Stimulated activated CD4-positive, alpha-beta T cell treated with anti-CD3 and anti-CD28 coated beads, Interleukin-4, amount 100 ng/mL, for 24 hours (primary cell): ENCODE results near the gene INPP5A.
"Not testable (repeated sequence)": the region's sequence is repeated elsewhere in the genome, so short reads cannot be mapped to it uniquely, and the experiment has no call there.

Source experiments
- DNase-seq: peaks from one replicate; pipeline ENCODE4 v3.0.0-alpha.2; 2020

INPP5A gene

DNA sequence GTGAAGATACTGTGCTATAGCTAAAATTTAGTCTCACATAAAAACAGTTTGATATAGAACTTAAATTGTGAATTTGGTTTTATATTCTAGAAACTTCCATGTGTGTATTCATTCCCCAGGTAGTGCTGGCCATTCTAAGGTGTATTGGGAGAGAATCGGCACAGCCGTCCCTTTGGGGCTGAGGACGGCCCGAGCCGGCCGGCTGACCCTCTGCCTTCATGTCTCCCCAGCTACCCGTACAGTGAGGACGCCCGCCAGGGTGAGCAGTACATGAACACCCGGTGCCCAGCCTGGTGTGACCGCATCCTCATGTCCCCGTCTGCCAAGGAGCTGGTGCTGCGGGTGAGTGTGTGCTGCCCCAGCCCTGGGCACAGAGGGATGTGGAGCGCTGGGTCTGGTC, 239.9 kb downstream of the INPP5A start:
- no peak for DNase-seq

DNA sequence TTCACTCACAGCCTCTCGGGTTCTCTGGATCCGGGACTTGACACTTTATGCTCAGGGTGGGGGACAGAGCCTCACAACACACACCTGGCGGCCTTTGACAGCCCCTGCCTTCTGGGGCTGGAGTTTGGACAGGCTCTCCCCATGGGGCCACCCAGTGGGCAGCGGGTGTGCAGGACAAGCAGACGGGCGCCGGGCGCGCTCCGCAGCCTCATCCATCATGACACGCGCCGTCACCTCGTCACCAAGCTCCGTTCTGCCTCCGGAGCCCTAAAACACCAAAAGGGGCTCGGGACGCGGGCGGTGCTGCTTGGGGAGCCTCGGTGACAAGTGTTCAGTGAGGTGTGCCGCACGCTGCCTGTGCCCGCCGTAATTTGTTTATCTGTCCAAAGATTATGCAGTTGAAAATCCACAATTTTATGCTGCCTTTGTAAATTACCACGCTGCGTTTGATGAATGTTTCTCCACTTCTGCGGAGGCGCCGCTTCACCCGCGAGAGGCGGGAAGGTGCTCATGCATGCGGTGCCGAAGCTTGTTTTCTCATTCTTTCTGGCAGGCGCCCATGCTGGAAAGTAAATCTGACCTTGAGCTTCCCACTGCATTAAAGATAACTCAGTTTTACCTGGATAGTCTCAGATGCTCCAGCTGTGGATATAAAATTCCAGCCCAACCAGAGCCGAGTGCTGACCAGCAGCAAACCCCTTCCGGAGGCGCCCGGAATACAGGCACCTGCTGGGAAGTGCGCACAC, 242.1 kb downstream of the INPP5A start:
- DNase-seq, result no peak

DNA sequence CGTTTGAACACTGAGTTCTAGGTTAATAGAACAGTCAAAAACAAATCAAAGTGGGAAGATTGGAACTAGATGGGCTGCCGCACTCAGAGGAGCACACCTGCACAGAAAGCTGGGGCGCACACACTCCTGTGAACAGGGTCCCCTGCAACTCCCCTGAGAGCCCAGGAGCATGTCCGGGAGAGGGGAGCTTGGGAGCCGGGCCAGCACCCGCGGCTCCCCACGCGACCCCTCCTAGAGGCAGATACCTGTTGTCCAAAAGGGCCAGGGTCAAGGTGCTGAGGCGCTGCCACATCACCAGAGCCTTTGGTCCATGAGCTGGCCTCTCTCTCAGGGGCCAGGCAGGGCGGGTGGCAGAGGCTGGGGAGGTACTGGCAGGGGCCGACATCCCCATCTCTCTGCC, 242.8 kb downstream of the INPP5A start:
- no peak for DNase-seq

DNA sequence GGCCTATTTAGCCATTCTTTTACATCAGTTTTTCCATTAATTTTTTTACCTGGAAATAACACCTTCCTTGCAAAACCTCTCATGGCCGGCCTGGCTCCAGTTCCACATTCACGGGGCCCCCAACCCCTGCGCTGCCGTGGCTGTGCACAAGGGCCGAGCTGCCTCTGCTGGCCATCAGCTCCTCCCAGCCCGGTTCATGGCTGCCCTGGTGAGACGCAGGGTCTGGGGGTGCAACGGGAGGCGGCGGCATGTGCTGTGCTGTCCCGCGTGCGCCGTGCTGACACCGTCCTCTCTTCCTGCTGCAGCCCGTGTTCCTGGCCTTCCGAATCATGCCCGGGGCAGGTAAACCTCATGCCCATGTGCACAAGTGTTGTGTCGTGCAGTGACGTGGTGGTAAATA, 244.0 kb downstream of the INPP5A start:
- DNase-seq, result no peak

DNA sequence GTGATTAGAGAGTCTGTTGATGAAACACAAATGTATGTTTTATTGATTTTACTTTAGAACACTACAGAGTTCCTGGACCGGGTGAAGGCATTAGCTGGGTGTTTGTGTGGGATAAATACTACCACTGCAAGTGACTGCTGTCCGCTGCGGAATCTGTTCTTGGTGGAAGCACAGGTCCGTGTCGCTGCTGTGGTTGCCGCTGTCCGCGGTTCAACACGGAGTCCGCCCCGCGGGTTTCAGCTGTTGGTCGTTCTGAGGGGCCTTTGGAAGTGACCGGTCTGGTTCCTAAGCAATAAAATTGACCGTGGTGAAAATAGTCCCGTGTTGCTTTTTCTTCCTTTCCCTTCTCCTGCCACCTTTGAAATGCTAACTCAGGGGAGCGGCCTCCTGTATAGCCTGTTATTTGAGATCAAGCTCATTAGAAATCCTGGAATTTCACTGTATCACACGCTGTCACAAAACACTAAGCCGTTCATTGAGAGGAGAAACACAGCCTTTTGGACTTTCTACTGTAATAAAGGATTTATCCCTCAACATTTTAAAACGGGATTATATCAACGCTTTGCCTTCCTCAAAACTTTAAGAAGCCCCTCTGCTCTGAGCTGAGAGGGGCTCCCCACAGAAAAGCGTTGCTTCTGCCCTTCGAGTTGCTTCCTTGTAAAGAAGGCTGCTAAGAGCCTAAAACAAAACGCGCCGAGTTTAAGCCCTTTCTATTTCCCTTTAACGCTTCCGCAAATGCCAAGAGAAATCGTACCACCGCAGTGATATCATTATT, 245.8 kb downstream of the INPP5A start:
- DNase-seq, result no peak

DNA sequence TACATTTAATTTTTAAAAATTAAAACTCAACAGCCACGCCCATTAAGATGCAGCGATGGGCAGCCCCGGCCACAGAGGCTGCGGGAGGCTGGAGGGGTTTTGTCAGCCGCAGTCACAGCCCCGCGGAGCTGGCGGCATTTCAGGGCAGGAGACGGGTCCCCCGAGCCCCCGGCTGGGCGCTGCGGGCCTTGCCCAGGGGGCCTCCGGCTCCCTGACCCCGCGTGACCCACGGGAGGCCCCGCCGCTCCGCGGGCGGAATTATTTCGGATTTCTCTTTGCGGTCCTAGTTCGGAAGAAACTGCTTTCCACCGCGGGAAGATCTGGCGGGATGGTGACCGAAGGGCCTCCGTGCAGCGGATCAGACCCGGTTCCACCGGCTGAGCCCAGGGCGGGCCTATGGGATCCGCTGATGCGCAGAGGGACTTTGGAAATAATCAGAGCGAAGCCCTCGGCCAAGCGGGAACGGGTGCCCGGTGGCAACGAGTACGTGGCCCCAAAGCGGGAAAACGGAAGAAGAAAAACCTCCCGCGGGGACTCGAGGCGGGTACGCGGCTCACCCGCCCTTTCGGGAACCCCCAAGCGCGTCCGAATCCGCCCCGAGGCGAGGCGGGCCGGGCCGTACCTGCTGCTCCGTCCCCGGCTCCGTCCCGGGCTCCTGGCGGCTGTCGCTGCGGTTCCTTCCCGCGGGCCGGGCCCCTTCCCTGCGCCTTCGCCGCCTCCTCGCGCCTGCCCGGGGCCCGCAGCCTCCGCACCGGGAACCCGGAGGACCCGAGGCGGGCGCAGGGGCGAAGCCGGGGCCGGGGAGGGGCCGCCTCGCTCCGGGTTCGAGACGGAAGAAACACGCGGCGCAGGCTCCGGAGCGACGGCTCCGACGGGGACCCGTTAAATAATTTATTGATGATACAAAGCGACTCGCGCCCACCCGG, 246.6 kb downstream of the INPP5A start:
- no peak for DNase-seq

DNA sequence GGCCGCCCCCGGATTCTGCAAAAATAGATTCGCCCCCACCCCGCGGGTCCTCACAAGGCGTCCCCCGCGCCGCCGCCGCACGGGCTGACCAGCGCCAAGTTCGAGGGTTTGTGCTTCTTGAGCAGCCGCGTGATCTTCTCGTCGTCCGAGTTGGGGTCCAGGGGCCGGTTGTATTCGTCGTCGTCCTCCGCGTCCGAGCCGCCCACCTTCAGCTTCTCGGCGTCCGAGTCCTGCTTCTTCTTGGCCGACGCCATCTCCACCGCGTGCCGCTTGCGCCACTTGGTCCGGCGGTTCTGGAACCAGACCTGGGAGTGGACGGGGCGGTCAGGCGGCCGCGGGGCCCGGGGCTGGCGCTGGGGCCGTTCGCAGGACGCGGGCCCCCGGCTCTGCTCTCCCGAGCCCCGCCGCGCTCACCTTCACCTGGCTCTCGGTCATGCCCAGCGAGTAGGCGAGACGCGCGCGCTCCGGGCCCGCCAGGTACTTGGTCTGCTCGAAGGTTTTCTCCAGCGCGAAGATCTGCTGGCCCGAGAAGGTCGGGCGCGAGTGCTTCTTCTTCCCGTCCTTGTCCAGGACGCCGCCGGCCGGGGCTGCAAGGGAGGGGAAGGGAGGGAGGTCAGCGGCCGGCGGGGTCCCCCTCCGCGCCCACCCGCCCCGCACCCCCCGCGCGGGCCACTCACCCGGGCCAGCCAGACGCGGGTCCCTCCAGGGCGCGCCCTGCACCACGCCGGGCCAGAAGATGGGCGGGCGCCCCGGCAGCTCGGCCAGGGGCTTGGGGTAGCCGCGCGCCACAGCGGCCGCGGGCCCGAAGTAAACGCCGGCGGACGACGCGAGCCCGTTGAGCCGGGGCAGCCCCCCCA, 247.5 kb downstream of the INPP5A start:
- DNase-seq, result no peak

DNA sequence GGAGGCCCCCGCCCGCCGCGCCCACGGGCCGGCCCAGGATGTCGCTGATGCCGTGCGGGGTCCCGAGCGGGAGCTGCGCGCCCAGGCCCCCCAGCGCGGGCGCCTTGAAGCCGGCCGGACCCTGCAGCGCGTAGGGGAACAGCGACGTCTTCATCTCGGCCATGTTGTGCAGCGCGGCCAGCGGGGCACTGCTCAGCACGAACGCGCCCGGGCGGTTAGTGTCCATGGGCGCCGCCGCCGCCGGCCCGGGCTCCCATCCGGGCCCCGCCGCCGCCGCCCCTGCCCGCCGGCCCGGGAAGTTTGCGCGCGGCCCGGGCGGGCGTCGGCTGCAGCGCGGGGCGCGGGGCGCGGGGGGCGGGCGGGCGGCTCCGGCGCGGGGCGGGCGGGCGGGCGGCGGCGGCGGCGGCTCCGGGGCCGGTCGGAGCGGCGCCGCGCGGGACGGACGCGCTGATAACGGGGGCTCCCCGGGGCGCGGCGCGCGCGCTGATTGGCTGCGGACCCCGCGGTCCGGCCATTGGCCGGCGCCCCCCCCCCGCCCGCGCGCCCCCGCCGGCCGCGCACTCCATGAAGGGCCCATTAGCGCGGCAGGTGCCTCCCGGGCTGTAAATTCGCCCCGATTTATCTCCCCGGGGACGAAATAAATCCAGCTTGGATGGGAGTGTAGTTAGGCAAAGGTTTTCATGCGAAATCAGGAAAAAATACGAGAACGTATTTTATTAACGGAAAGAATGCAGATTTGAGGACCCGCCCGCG, 248.3 kb downstream of the INPP5A start, which contains the start of gene NKX6-2:
Gene NKX6-2 (minus strand): TSS at position 425 of the 753 bp plus-strand sequence. CDS start 199 bp downstream, at position 226.
- no peak for DNase-seq

DNA sequence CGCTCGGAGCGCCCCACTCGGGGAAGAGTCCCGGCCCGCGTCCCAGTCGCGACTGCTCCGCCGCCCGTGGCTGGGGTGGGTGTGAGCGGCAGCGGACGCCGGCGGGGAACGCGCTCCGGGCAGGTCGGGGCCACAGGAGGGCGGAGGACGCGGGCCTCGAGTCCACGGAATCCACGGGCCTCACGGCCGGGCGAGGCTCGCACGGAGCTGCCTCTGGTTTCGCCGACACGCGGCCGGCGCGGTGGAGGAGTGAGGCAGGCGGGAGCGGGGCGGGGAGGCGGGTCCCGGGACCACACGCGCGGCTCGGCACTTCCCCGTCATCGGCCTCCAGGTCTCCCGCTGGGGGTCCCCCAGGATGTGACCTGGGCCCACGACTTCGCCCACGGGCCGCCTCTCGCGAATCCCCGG, 248.9 kb downstream of the INPP5A start:
- DNase-seq, result no peak

DNA sequence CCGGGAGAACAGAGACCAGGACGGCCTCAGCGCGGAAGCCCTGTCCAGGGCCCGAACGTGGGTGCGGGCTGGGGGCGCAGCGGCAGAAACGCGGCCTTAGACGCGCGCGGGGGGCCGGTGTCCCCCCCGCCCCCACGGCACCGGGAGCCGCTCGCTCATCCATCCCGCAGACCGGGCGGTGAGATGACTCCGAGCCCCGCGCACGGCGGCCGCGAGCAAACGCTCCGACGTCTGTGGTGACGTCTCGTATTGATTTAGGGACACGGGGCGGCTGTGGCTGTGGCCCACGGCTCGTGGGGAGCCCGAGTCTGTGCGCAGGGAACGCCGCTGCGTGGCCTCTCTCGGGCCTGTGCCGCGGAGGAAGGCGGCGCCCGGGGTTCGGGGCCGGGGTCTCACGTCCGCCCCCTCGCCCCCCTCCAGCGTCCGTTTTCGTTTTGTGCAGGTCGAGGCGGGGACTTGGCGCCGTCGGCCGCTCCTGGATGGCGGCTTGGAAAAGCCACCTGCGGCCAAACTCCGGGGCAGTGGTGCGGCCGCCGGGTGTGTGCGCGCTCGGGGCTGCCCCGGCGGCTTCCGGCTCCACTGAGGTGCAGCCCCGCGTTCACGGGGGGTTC, 249.4 kb downstream of the INPP5A start:
- DNase-seq, result no peak

DNA sequence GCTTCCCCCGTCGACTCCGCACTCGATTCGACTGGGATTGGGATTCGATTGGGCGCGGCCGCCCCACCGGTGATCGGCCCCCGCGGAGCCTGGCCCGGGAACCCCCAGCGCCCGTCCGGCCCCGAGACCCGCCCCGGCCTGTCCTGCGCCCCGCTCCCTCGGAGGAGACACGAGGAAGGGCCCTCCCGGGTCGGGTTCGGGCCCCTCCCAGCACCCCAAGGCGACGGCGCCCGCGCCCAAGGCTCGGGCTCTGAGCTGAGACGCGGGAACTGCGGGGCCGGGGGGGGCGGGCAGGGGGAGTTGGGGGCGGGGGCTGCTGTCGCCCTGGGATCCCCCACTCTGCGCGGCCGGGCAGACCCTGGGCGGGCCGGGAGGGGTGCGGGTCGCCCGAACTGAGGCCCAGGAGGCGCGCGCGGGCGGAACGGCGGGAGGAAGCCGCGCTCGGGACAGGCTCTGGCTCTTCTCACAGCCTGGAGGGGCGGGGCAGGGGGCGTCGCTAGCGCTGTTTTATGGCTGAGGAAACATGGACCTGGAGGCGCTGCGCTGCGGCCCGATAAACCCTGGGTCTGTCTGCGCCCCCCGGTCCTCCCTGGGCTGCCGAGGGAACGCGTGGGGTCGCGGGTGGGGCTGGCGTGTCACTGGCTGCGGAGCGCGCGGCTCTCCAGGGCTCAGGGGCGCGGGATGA, 250.1 kb downstream of the INPP5A start:
- DNase-seq, result no peak

DNA sequence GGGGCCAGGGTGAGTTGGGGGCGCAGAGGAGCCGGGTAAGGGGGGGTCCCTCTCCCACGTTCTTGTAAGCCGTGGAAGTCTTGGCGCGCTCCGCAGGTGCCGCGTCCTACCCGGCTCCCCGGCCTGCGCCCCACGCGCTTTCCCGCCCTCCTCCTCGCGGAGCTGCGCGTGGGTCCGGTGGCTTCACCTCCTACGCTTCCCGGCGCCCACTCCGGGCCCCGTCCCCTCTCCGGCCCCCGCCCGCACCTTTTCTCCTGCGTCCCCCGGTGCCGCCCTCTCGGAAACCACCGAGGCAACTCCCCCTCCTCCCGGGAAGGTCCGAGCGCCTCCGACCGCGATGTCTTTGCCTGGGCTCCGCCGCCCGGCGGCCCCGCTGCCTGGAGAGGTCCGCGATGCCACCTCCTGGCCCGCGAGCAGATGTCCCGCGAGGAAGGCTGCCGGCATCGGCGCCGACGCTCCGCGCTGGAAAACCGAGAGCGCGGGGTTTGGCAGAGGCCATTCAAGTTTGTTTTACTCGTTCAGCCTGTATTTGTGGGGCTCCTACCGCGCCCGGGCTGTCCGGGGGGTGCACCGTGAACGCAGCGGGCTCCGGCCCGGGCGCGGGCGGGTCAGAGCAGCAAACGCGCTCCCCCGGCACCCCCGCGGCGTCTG, 250.7 kb downstream of the INPP5A start:
- no peak for DNase-seq

DNA sequence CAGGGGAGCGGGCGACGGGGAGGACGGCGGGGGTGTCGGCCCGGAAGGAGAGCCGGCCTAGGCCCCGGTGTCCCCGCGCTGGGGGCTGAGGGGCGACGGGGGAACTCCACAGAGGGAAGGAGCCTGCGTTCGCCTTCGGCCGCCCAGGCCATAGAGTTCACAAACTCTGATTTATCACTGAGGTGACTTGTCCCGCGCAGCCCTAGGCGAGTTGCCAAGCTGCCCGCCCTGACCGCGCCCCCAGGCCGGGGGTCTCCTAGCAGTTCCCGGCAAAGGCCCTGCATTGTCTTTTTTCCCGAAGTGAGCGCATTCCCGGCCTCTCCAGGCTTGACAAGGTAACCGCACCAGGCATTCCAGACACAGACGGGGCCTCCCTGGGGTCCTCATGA, 251.2 kb downstream of the INPP5A start:
- DNase-seq, result no peak

DNA sequence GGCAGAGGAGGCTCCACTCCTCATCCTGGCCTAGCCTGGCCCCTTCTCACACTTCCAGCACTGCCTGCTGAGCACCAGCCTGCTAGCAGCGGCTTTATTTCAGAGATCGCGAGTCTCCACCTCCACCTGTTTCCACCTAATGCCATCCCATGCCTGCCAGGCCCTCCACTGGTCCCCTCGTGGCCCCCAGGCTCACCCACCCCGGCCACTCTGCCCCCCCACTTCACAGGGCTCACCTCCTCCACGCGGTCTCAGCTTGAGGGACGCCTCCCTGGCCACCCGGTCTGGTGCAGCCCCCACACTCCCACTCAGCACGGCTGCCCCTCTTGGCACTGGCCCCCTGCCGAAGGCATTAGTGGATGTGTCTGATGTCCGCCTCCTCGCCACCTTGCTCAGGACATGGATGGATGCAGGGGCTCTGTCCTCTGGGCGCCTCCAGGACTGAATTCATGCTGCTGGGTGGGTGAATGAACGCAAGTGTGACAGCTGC, 252.1 kb downstream of the INPP5A start:
- no peak for DNase-seq

DNA sequence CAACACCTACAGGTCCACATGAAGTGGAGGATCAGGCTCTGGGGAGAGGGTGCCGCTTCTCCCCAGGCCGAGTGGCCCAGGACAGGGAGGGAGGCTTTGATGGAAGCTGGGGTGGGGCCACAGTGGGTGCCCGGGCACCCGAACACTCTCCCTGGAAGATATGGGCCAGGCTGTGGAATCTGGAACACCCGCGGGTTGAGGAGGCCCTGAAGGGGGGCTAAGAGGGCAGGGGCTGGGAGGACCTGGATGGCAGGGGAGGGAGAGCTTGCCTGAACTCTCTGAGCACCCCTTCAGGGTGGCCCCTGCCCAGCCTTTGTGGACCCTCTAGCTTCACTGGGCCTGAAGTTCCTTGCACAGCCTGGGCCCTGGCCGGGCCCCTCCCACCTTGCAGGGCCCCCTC, 252.9 kb downstream of the INPP5A start:
- DNase-seq, result no peak

DNA sequence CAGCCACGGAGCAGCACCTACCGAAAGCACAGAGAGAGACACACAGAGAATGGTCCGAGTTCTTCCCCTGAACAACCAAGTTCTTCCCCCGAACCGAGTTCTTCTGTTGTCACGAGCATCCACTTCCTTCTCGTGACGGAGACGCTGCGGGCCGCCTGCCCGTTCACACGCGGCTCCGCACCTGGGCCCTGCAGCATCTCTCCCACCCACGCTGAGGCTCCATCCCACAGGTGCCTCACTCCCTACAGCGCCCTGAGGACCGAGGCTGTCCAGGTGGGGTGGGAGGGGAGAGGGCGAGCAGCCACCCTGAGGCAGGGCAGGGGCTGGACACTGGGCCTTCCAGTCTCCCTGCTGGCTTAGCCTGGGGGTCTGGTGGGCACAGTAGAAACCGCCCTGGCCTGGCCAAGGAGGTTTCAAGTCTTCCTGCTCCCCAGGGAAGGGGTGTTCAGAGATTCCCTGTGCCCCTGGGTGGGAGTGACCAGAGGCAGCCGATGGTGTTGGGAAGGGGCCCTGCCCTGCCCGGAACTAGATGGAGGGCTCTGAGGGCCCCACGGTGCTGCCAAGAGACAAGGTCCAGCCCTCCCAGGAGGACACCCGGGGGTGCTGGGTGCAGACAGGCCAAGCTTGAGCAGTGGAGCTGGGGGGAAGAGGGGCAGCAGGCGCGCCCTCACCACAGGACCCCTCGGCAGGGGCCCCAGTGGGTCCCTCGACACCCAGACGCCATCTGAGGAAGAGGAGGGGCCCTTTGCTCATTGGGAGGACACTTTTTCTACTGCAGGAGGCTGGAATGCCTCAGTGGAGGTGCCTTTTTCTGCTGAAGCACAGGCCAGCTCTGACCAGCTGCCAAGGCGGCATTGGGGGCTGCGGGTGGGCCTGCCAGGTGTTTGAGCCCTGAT, 253.6 kb downstream of the INPP5A start:
- DNase-seq, result no peak

DNA sequence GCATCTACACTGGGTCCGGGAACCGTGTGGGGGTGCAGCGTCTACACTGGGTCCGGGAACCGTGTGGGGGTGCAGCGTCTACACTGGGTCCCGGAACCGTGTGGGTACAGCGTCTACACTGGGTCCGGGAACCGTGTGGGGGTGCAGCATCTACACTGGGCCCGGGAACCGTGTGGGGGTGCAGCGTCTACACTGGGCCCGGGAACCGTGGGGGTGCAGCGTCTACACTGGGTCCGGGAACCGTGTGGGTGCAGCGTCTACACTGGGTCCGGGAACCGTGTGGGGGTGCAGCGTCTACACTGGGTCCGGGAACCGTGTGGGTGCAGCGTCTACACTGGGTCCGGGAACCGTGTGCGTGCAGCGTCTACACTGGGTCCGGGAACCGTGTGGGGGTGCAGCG, 254.5 kb downstream of the INPP5A start:
- DNase-seq, result not testable (repeated sequence)

DNA sequence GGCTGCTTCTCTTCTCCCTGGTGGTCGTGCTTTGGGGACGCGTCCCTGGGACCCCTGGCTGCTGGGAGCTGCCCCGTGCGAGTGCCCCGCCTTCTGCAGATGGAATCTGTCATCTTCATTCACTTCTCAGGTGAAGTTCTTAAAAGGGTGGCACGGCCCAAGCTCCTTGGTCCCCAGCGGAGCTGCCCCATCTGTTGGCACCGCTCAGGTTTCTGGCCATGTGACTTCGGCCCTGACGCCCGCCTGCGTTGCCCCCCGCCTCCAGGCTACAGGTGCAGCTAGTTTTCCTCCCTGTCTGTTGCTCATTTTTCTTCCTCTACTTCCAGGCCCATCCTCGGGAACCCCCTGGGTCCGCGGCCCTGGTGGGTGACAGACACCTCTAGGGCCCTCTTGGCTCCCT, 255.2 kb downstream of the INPP5A start:
- DNase-seq, result no peak

DNA sequence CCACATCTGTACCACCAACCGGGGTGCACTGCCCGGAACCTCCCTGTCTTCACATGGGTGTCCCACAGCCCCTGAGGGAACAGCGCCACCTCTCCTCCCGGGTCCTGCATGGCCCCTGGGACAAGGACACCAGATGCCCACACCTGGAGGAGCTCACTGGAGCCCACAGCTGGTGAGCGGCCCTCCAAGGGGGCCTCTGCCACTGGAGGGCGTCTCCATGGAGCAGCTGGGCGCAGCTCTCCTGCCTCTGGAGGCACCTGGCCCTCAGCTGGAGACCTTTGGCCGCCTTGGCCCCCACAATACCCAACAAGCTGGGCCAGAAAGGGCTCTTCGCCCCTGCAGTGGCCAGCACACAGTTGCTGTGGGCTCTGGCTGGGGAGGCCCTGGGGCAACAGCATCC, 255.6 kb downstream of the INPP5A start:
- DNase-seq, result no peak
